Measurements from ENCODE around the gene LMAN2.
A peak's percentile ranks its signal among the peaks of the same experiment; 100 is the strongest.
"Not testable (repeated sequence)": the region's sequence is repeated elsewhere in the genome, so short reads cannot be mapped to it uniquely, and the experiment has no call there.

LMAN2 gene

DNA sequence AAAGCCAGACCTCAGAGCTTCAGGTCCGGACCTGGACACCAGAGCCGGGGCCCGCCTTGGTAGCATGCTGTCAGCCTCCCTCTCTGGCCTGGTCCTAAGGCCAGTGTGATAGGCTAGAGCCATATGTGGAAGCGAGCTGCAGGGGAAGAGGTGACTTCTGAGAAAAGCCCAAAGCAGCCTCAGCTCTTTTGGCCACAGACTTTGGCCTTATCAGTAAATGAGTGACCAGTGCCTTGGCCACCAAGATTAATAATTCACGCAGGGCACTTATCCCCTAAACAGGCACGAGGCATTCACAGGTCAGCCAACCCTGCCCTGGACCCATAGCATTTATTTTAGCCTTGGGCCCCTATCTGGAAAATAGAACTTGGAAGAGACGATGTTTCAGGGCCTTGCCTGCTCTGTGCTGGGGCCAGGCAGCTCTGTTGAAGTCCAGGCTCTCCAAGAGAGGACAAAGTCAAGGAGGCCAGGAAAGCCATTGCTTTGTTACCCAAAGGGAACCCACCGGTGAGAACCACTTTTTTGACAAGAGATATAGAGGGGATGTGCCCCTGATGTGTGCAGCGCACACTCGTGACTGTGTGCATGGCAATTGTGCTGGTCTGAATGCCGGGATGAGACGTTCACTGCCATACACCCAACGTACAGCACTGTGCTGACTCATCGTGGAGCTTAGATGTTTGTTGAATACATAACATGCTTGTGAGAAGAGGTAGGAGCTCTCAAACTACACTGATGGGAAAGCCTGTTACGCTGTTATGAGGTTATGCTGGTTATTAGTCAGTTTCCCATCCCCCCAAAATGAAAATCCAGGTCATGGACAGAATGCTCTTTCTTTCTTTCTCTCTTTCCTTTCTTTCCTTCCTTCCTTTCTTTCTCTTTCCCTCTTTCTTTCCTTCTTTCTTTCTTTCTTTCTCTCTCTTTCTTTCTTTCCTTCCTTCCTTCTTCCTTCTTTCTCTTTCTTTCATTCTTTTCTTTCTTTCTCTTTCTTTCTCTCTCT lies 27.7 kb upstream of the LMAN2 start:
- DNase-seq (ENCODE audit: low spot score): no peak

DNA sequence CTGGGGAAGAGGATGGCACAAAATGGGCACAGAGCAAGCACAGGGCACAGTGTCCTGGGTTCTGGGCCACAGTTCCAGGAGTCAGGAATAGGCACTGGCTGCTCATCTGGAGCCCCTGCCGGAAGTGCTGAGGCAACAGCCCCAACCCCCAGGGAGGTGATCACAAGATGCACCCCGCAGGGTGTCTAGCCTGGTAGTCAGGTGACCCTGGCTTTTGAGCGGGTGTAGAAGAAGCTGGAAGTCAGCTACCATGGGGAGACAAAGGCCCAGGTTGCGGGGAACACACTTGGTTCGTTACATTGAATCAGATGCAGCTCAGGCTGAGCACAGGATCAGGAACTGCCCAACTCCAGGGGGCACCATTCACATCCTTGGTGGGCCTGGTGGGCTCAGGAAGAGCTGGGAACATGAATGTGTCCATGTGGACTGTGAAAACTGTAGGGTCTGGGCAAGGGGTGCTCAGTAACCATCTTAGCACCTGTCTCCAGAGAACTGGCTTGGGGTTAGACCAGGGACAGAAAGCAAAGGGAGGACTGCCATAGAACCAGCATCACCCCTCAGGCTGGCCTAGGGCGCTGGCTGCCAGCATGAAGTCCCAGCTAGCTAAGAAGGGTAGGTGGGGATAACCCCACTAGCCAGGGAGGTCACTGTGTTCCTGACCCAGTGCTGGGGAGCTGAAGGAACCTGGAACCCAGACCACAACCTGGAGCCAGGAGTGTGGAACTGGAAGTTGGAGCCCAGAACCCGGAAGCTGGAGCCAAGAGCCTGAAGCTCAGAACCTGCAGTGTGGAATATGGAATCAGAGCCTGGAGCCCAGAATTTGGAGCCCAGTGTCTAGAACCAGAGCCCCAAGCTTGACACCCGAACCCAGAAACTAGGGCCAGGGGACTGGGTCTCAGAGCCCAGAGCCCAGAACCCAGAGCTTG lies 26.6 kb upstream of the LMAN2 start:
- no peak for DNase-seq (ENCODE audit: low spot score)

DNA sequence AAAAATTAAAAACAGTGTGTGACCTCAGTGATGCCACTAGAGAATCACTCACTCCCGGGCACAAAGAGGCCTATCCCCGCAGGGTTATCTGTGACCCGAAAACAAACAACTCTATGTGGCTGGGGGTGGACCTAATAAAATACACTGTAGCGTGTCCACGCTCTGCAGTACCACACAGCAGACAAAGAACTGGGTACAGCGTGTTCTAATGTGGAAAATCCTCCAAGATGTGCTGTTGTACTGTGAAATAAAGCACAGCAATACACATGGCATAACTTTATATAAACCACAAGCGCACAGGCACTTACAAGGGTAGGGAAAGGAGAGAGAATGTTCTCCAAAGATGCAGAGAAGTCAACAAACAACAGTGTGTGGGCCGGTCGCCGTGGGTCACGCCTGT lies 24.6 kb upstream of the LMAN2 start:
- DNase-seq (ENCODE audit: low spot score): no peak

DNA sequence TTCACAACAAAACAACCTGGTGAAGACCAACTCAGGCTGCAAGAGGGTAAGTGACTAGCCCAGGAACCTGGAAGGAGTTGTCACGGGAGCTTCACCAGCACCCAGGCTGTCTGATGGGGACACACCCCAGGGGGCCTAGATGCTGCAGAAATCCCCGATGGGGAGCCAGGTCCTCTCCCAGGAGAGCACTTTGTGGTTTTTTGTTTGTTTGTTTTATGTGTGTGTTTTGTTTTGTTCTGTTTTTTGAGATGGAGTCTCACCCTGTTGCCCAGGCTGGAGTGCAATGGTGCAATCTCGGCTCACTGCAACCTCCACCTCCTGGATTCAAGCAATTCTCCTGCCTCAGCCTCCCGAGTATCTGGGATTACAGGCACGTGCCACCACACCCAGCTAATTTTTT lies 24.0 kb upstream of the LMAN2 start:
- not testable (repeated sequence) for DNase-seq (ENCODE audit: low spot score)

DNA sequence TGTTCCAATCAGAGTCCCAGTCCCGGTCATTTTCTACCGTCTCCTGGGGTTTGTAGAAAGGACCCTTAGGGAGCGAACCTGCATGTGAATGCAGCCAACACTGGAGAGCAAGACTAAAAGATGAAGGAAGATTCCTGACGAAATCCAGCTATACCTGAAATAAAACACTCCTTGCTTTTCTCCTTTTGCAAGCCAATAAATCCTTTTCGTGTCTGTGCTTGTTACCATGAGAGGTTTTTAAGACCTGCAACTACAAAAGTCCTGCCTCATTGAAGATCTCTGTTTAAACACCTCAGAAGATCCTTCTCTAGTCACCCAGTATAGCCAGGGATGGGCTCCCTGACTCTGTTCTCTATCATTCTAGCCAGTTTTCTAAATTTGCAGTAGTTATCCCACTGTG lies 22.7 kb upstream of the LMAN2 start:
- DNase-seq (ENCODE audit: low spot score): no peak

DNA sequence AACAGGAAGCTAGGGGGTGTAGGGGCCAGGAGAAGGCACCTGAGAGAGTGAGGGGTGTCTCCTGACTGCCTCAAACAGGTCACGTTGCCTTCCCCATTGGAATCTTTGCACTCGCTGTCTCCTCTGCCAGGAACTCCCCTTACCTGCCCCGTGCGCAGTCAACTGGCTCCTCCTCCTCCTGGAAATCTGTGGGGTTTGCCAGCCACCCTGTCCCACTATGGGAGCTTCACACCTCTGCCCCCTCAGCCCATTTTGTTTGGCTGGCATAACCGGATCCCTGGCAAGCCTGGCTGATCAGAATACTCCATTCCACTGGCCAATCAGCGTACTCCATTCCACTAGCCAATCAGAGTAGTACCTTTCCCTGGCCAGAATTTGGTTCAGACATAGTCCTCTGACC lies 22.3 kb upstream of the LMAN2 start:
- DNase-seq (ENCODE audit: low spot score): peak; percentile 58

DNA sequence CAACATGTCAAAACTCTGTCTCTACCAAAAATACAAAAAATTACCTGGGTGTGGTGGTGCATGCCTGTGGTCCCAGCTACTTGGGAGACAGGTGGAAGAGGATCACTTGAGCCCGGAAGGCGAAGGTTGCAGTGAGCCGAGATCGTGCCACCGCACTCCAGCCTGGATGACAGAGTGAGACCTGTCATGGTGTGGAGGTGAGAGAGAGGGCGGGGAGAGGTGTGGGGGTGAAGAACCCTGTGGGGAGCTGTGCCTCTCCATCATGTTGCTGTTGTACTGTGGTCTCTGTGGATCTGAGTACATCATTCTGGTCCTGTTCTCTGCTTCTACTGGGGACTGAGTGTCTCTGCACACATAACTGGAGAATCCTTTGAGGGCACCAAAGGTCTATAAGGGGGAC lies 21.4 kb upstream of the LMAN2 start:
- DNase-seq (ENCODE audit: low spot score): no peak

DNA sequence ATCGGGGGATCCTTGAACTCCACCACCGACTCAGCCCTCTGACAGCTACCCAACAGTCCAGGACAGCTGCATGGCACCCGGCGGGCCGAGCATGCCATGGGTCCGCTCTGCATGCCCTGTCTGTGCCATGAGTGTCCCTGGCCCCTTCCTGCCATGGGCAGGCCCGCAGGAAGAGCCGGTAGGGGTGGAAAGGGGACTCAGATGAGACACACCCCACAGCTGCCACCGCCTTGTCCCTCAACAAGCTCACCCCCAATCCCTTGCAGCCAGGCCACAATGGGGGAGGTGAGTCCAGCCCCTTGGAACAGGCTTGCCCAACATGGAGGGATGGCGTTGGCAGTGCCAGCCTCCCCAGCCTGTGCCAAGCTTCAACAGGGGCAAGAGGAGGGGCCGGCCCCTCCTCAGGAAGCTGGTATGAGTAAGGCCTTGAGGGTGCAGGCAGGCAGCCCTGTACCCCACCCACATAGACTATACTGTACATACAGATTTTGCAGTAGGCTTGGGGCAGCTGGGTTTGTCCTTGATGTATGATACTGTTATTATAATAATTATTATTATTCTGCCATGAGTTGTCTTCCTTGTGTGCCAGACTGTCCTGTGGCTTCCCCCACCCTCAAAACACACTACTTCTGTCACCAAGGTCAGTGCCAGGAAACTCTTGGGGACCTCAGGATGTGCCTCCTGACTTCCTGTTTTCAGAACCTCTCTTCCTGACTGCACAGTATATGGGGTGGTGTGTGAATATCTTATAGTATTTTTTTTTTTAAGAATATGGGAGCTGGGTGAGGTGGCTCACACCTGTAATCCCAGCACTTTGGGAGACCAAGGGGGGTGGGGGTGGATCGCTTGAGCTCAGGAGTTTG lies 20.8 kb upstream of the LMAN2 start:
- DNase-seq (ENCODE audit: low spot score): no peak

DNA sequence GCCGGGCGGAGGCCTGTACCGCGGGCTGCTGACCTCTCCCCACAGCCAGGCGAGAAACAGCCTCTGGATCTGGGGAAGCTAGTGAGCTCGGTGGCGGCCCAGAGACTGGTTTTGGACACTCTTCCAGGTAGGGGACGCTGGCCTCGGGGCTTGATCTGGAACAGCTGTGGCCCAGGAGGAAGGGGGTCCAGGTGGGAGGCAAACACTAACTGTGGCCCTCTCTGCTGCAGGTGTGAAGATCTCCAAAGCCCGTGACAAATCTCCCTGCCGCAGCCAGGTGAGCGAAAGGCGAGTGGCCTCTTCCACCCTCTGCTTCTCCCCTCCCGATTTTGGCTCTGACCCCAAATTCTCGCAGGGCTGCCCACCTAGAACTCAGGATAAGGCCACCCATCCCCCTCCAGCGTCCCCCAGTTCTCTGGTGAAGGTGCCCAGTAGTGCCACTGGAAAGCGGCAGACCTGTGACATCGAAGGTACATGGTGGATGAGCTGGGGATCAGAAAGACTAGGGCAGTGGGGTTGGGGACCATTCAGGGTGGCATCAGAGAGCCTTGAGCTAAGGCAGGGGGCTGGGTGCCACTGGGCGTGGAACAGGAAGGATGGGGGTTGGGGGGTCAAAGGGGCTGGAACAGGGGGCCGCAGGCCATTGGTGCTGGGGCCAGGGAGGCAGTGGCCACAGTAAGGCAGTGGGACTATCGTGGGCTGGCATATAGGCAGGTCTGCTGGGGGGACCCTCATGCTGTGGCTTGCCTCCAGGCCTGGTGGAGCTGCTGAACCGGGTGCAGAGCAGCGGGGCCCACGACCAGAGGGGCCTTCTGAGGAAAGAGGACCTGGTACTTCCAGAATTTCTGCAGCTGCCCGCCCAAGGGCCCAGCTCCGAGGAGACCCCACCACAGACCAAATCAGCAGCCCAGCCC lies 19.9 kb upstream of the LMAN2 start:
- DNase-seq (ENCODE audit: low spot score): no peak

DNA sequence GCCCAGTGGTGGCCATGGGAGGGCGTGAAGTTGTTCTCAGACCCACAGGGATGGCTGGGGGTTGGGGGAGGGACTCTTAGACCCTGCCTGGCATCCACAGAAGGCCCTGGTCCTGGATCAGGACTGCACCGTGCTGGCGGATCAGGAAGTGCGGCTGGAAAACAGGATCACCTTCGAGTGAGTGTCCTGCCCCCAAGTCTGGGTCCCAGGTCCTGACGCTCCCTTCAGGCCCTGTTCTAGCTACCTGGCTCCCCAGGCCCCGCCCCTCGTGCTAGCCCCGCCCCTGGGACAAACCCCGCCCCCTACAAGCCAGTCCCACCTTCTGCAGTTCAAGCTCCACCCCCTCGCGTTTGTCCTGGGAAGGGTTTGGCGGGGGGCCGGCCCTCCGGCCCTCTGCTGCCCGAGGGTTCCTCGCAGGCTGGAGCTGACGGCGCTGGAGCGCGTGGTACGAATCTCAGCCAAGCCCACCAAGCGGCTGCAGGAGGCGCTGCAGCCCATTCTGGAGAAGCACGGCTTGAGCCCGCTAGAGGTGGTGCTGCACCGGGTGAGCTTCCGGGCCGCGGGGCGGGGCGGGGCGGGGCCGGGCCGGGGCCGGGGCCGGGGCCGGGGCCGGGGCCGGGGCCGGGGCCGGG lies 19.1 kb upstream of the LMAN2 start:
- DNase-seq (ENCODE audit: low spot score): peak; percentile 88

DNA sequence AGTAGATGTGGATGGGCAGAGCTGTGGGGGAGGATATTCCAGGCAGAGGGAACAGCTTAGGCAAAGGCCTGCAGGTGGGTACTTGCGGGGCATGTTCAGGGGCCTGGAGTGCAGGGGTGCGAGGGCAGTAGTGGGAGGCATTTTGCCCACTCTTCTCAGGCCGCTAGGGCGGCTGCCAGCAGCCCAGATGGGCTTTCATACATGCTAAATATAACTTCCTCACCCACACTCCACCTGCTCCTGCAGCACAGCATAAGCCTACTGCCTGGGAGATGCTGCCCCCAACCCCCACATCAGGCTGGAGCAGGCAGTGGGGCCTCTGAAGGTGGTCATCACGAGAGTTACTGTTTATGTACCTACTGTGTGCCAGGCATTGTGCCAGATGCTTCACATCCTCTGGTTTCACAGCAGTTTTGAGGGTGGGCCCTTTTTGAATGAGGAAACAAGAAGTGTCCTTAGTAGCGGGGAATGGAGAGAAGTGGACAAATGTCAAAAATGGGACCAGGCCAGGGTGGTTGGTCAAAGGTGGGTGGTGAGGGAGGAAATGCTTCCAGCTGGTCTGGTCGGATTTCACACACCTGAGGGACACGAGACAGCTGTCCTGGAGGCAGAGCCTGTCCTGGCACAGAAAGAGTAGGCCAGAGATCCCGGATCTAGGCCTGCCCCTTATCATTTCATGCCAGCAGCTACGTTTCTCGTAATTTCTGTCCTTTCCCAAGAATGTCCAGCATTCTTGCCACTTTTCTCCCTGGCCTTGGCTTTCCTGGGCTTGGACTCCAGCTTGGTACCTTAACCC lies 18.4 kb upstream of the LMAN2 start:
- no peak for DNase-seq (ENCODE audit: low spot score)

DNA sequence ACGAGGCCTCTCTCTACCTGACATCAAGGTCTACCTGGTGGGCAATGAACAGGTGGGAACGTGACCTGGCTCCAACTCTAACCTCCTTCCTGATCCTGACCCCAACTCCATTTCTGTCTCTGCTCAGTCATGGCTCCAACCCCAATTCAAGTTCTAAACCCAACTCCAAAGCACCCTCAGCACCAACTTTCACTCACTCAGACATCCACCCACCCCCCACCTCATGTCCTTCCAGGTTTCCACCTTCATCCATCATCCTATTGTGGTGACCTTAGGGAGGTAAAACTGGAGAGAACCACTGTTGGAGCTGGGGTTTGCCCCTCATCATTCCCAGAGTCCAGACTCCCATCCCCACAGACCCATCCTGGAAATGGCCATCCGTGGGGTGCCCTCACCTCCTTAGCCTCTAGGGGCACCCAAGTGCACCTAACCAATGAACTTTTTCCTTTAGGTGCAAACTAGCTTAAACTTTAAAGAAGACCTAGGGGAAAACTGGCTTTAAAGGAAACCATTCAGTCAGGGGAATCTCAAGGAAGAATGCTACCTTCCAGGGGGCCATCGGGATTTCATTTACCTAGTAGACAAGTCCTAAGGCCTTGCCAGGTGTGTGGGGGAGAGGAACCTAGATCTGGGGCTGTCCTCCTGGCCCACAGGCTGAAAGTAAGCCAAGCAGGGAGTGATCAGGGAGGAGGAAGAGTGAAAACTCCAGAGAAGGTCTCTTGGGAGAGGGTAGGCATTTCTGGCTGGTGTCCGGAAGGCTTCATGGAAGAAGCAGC lies 17.6 kb upstream of the LMAN2 start:
- no peak for DNase-seq (ENCODE audit: low spot score)

DNA sequence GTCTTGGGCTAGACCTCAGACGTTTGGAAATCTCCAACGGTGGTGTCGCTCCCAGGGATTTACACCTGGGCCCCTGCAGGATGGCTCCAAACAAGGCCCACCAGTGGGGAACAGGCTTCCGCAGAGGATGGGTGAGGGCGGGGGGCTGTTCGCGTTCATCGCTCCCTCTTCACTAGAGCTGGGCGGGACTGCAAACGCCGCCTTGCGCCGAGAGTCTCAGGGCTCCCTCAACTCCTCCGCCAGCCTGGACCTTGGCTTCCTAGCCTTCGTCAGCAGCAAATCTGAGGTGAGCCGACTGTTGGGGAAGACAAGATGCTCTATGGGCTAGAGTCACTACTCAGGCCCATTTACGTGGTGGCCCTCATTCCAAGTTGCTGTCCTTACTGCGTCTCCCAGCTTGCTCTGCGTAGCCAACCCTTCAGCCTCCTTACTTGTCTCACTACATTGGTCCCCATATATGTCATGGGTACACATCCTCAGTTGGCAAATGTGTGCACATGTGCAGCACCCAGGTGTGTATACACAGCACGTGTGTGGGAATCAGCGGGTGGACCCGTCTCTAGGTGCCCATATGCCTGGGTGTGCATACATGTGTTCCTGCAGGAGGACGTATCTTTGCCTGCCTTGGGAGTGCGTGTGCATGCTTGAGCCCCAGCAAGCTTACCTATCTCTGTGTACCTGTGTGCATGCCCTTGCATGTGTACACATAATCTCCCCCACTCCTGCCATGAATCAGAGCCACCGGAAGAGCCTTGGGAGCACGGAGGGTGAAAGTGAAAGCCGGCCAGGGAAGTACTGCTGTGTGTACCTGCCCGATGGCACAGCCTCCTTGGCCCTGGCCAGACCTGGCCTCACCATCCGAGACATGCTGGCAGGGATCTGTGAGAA lies 16.8 kb upstream of the LMAN2 start:
- no peak for DNase-seq (ENCODE audit: low spot score)

DNA sequence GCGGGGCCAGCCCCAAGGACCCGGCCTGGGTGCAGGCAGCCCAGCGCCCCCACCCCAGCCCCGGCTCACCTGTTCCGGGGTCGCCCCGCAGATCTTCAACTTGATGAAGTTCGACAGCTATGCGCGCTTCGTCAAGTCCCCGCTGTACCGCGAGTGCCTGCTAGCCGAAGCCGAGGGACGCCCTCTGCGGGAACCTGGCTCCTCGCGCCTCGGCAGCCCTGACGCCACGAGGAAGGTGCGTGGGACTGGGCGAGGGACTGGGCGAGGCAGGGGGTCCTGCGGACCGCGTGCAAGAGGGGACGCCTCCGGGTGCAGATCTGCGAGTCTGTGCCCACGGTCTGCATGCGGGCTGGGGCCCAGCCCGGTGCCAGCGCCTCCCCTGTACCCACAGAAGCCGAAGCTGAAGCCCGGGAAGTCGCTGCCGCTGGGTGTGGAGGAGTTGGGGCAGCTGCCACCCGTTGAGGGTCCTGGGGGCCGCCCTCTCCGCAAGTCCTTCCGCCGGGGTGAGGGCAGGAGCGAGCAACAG lies 15.9 kb upstream of the LMAN2 start:
- no peak for DNase-seq (ENCODE audit: low spot score)

DNA sequence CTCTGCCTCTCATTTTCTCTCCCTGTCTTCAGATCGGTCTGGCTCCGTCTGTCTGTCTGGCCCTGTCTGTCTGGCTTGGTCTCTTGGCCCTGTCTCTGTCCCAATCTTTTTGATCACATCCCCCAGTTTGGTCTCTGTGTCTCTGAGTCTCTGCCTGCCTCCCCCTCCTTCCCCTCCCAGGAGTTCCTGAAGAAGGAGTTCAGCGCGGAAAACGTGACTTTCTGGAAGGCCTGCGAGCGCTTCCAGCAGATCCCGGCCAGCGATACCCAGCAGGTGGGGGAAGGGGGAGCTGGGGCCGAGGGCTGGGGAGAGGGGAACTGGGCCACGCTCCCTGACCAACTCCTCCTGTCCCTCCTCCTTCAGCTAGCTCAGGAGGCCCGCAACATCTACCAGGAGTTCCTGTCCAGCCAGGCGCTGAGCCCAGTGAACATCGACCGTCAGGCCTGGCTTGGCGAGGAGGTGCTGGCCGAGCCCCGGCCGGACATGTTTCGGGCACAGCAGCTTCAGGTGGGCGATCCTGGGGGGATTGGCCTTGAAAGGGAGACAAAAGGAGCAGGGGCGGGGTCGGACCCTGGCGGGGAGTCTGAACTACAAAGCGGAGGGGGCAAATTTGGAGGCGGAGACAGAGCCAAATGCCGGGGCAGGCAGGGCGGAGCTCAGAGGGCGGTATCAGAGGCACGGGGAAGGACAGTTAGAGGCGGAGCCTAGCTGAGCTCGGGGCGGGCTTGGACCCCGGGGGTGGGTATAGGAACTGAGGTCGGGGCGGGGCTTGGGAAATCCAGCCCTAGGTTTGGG lies 15.3 kb upstream of the LMAN2 start:
- peak; percentile 93 for DNase-seq (ENCODE audit: low spot score)

DNA sequence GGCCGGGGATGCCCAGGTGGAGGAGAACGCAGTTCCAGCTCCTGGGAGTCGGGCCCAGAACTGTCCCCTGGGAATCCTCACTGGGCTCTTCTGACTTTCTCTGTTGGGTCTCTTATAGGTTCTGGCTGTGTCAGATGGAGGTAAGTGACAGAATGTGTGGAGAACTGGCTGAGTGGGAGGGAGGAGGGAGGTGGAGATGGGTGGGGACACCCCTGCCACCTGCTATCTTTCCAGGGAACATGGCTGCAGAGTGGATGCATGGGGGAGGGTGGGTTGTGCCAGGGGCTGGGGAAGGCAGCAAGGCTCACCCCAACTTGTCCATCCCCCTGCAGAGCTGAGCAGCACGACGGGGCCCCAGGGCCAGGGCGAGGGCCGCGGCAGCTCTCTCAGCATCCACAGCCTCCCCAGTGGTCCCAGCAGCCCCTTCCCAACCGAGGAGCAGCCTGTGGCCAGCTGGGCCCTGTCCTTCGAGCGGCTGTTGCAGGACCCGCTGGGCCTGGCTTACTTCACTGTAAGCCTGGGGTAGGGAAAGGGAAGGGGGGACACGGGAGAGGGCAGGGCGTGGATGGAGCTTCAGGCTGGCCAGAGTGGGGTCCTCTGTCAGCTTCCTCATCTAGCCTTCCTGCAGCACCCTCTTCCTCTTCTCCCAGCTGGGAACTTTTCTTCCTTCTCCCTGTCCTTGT lies 14.5 kb upstream of the LMAN2 start:
- no peak for DNase-seq (ENCODE audit: low spot score)

Measured in iPS-NIHi11 (cell line).